HG02885 (cell line): ENCODE results near the gene MAP2K5.
A peak's percentile ranks its signal among the peaks of the same experiment; 100 is the strongest.

Source experiments
- ATAC-seq: cut with Tn5 transposase; IDR thresholded peaks from one replicate; pipeline ENCODE4 v1.9.1; 2021; ENCODE audit warnings: mild to moderate bottlenecking; ENCODE audit not compliant: unreplicated experiment, poor library complexity

The MAP2K5 gene

DNA sequence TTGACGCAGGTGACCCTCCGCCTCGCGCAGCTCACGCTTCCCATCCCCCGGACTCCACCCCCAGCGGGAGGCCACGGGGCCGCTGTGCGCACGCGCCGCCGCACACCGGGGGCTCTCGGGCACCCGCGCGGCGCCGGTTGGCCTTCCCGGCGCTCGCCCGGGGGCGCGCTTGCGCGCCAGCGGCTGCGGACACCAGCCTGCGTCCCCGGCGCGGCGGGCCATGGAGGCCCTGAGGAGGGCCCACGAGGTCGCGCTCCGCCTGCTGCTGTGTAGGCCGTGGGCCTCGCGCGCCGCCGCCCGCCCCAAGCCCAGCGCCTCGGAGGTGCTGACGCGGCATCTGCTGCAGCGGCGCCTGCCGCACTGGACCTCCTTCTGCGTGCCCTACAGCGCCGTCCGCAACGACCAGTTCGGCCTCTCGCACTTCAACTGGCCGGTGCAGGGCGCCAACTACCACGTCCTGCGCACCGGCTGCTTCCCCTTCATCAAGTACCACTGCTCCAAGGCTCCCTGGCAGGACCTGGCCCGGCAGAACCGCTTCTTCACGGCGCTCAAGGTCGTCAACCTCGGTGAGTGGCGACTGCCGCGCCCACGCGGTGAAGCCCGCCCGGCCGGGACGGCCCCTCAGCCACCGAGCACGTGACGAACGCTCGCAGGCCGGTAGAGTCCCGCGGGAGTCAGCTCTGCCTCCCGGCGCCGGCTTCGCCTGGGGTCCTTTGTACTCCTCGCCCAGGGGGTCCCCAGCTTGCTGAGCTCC lies 21.3 kb upstream of the MAP2K5 start, which contains the start of gene C15orf61:
C15orf61 (plus strand) TSS at position 103 of the 754 bp plus-strand sequence; CDS start at position 221, 118 bp downstream.
- ATAC-seq = peak; percentile 80

GRCh38 chr15:67521783-67522568 lies 20.5 kb upstream of the MAP2K5 start:
- ATAC-seq = no peak

DNA sequence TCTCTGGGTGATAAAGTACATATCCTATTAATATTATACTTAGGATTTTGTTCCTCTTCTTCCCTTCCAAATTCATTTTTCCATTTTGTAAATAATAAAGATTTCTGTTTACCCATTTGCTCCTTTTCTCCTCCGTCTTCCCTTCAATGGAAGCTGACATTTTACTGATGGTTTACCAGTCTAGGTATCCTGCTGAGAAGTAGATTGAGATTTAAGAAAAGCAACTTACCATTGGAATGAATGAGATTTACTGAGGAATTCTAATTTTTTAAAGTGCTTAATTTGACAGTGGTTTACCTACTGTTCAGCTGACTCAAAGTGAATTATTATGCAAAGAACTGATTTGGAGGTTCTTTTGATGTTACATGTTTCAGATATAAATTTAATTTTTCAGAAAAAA lies 19.2 kb upstream of the MAP2K5 start:
- ATAC-seq = no peak

- no peak for ATAC-seq
Measured at GRCh38 chr15:67524235-67524634, 18.3 kb upstream of the MAP2K5 start.

DNA sequence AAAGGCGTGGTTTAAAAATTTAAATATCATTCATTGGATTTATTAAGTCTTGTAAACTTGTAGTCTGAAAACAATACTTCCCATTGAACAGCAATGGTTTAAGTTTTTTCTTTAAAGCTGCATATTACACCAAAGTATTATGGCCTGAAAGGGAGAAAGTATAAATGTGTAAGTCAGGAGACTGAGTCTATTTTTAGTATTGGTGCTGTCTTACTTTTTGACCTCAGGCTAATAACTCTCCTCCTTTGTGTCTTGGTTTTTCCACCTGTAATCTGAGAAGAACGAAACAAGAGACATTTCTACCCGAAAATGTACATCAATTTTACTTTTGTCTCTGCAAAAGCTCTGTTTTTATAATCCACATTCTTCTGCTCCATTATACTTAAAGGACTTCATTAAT lies 14.0 kb upstream of the MAP2K5 start:
- no peak for ATAC-seq

DNA sequence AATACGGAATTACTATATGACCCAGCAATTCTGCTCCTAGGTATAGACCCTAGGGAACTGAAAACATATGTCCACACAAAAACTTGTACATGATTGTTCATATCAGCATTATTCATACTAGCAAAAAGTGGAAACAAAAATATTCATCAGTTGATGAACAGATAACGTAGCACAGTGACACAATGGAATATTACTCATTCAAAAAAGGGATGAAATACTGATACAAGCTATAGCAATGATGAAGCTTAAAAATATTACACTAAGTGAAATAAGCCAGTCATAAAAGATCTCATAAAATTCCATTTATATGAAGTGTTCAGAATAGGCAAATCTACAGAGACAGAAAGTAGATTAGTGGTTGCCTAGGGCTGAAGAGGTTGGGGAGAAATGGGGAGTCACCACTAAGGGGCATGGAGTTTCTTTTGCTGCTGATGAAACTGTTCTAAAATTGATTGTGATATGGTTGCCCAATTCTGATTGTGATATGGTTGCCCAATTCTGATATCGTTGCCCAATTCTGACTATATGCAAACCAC lies 11.1 kb upstream of the MAP2K5 start:
- no peak for ATAC-seq

GRCh38 chr15:67533873-67534272 lies 8.6 kb upstream of the MAP2K5 start:
- ATAC-seq = no peak

GRCh38 chr15:67534360-67534759 lies 8.1 kb upstream of the MAP2K5 start:
- no peak for ATAC-seq

DNA sequence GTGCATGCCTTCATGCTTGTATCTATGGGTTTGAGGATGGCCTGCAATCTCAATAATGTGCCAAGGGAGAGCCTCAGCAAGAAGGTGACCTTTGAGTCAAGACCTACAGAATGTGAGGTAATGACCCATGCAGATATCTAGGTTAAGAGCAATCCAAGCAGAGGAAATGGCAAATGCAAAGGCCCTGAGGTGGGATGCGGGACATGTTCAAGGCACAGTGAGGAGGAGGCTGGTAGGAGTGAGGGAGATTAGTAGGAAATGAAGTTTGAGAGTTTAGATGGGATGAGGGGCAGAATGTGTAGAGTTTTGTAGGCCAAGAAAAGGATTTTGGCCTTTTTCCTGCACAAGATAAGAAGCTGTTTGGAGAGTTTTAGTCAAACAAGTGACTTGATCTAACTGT lies 4.7 kb upstream of the MAP2K5 start:
- no peak for ATAC-seq

DNA sequence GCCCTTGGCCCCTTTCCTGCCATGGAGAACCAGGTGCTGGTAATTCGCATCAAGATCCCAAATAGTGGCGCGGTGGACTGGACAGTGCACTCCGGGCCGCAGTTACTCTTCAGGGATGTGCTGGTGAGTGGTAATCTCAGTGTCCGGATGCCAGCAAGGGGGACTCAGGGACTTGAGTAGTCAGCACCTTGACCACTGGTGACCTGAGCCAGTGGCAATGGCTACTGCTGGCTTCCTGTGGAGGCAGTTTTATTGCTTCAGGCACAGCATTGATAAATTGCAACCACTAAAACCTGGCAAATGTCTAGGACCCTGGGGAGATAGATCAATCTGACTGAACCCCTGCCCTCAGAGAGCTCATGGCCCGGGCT lies 830 bp downstream of the MAP2K5 start:
- no peak for ATAC-seq

DNA sequence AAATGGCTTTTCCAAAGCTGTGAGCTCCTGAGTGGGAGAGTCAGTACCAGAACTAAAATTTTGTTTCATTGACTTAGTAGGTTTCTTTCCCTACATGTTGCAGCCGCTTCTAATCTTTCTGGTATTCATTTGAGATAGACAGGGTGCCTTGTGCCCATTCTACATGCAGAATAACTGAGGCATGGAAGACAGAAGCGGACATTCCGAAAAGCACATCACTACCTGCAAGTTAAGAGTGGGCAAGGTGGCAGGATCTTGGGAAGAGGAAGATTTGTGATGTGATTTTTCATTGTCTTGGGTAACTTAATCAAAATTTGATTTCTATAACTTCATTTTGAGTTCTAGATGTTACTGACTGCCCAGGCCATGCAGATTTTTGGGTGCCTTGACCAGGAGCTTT lies 2.0 kb downstream of the MAP2K5 start:
- ATAC-seq = no peak

DNA sequence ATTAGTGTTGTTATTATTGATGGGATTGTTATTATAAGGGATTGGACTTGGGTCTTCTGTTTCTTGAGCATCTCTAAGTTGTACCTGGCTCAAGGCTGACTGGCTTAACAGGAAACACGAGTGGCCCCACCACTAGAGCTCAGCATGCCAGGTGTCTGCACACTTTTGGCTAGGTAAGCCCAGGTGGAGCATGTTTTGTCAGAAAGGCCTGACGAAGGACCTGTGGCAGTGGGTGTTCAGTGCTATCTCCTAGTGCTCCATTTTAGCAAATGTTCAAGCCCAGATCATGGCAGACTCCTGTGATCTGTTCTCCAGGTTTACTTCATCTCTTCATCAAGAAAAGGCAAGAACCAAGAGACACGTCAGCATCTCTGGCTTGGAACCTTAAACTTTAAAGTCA lies 3.4 kb downstream of the MAP2K5 start:
- ATAC-seq = no peak

GRCh38 chr15:67547064-67547463 lies 4.6 kb downstream of the MAP2K5 start:
- no peak for ATAC-seq

GRCh38 chr15:67547836-67548235 lies 5.3 kb downstream of the MAP2K5 start:
- ATAC-seq = no peak

DNA sequence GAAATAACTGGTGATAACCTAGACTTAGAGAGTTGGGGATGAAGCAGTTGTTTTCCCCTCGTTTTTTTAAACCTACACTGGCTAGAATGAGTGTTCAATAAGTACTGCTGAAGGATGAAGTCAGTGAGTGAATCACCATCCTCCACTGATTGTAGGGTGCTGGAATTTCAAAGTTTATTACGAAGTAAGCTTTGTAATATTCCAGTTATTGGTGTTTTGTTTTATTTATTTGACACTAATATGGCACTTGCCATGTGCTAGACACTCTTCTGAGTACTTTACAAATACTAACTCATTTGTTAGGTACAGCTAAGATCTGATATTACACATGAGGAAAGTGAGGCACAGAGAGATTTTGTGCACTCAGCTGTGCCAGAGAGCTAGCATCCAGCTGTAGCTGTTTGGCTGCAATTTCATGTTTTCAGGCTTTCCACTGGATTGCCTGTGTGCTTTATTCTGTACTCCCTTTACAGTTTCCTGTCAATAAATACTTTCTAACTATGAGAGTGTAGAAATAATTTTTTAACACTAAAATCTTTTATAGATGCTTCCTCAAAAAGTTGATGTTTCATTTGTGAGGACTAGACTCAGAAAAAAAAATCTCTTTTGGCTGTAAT lies 5.8 kb downstream of the MAP2K5 start:
- ATAC-seq = no peak

DNA sequence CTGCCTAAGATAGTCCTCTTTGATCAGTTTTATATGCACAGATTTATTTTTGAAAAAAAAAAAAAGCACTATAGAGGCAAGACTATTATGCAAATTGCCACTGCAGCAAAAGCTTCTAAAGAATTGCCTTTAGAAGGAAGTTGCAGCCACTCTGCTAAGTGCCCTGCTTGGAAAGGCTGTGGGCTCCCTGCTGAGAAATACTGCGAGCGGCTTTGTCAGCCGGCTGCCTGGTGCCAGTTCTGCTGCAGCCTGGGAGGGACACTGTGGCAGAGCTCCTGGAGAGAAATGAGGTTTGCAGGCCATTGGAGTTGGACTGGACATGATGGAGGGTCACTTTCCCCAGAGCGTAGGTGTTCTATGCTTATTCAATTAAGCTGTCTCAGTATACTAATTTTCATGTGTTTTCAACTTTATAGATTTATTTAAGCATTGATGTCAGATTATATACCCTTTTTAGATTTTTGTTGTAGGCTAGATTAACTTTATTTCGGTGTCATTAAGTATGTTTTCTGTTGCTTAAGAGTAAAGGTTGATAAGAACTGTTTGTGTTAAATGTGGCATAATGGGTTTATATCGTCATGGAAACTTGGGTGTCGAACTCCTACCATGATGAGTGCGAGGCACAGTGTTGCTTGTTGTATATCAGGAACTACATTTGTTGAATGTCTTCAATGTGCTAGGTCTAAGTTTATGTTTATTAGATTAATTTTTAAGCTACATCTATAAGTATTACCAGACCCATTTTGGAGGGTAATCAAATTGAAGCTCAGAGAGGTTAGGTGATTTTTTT lies 6.6 kb downstream of the MAP2K5 start:
- no peak for ATAC-seq

DNA sequence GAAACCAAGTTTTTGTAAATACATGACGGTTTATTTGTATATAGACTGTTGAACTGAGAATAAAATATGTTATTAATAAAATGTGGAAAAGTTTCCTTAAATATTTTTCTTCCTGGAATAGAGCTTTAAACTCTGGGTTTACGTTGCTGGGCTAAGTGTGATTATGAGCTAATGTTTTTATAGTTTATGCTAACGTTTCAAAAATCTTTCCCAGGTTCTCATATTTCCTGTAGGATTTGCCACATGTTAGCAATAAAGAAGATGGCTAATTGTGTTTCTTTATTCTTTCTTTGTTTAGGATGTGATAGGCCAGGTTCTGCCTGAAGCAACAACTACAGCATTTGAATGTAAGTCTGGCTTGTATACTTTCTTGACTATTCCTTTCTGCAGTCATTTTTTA lies 7.2 kb downstream of the MAP2K5 start:
- no peak for ATAC-seq

DNA sequence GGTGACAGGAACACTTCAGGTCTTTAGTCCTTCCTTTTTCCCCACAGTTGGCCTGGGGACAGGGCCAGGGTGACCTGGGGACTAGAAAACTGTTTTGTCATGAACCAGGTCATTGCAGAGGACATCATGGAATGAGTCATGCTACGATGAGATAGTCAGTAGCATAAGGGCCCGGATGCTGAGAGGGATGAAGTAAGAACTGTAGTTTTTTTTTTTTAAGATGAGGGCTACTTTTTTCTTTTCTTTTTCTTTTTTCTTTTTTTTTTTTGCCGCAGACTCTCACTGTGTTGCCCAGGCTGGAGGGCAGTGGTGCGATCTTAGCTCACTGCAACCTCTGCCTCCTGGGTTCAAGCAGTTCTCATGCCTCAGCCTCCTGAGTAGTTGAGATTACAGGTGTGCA lies 8.0 kb downstream of the MAP2K5 start:
- no peak for ATAC-seq

- ATAC-seq = no peak
Measured at GRCh38 chr15:67551207-67551743, 8.8 kb downstream of the MAP2K5 start.

- no peak for ATAC-seq
Measured at GRCh38 chr15:67554580-67554979, 12.1 kb downstream of the MAP2K5 start.
